ENCODE measurements around the gene CYP2A6.
"Not testable (repeated sequence)": the region's sequence is repeated elsewhere in the genome, so short reads cannot be mapped to it uniquely, and the experiment has no call there.

Gene CYP2A6

GRCh38 chr19:40846722-40847121, 3.5 kb downstream of the CYP2A6 start:
- not testable (repeated sequence) for DNase-seq (ENCODE audit: low read depth)

GRCh38 chr19:40843653-40844052, 6.6 kb downstream of the CYP2A6 start:
- peak; percentile 70 for DNase-seq (ENCODE audit: low read depth)

GRCh38 chr19:40842997-40843652, 7.1 kb downstream of the CYP2A6 start:
- not testable (repeated sequence) for DNase-seq (ENCODE audit: low read depth)

GRCh38 chr19:40842012-40842411, 8.2 kb downstream of the CYP2A6 start:
- not testable (repeated sequence) for DNase-seq (ENCODE audit: low read depth)

GRCh38 chr19:40838477-40838876, 11.8 kb downstream of the CYP2A6 start:
- not testable (repeated sequence) for DNase-seq (ENCODE audit: low read depth)

GRCh38 chr19:40836754-40837429, 13.4 kb downstream of the CYP2A6 start:
- DNase-seq (ENCODE audit: low read depth): no peak

- not testable (repeated sequence) for DNase-seq (ENCODE audit: low read depth)
These were observed 16.3 kb downstream of the CYP2A6 start for GRCh38 chr19:40833728-40834533.

GRCh38 chr19:40832431-40832790, 17.8 kb downstream of the CYP2A6 start:
- not testable (repeated sequence) for DNase-seq (ENCODE audit: low read depth)

GRCh38 chr19:40831502-40832430, 18.5 kb downstream of the CYP2A6 start:
- DNase-seq (ENCODE audit: low read depth): no peak

GRCh38 chr19:40830741-40831140, 19.5 kb downstream of the CYP2A6 start:
- DNase-seq (ENCODE audit: low read depth): not testable (repeated sequence)

GRCh38 chr19:40829205-40829604, 21.0 kb downstream of the CYP2A6 start:
- DNase-seq (ENCODE audit: low read depth): no peak

GRCh38 chr19:40827386-40828247, 22.6 kb downstream of the CYP2A6 start:
- DNase-seq (ENCODE audit: low read depth): no peak

GRCh38 chr19:40826699-40827385, 23.4 kb downstream of the CYP2A6 start:
- not testable (repeated sequence) for DNase-seq (ENCODE audit: low read depth)

- DNase-seq (ENCODE audit: low read depth): not testable (repeated sequence)
These were observed 23.9 kb downstream of the CYP2A6 start for GRCh38 chr19:40826312-40826698.

GRCh38 chr19:40825460-40826095, 24.7 kb downstream of the CYP2A6 start:
- DNase-seq (ENCODE audit: low read depth): not testable (repeated sequence)

GRCh38 chr19:40824916-40825315, 25.3 kb downstream of the CYP2A6 start:
- not testable (repeated sequence) for DNase-seq (ENCODE audit: low read depth)

GRCh38 chr19:40822704-40823553, 27.3 kb downstream of the CYP2A6 start:
- DNase-seq (ENCODE audit: low read depth): not testable (repeated sequence)

GRCh38 chr19:40822161-40822560, 28.1 kb downstream of the CYP2A6 start:
- no peak for DNase-seq (ENCODE audit: low read depth)

Data from stimulated activated CD8-positive, alpha-beta memory T cell treated with anti-CD3 and anti-CD28 coated beads, Interleukin-4, amount 100 ng/mL, for 24 hours (primary cell).